Neural crest cell (in vitro differentiated cells): Measurements from ENCODE around the gene REX1BD. TPM values are rescaled to one million over a fixed set of nuclear protein-coding genes. Genes with fewer than 3 reads are reported as not detected.

ENCODE experiments used
- DNase-seq: peaks from one replicate; pipeline ENCODE4 v3.0.0; 2021; ENCODE audit warnings: low read depth, mixed read lengths, low spot score
- H3K27ac Mint-ChIP-seq: one replicate; pipeline ENCODE4 v1.8.0; 2021; ENCODE audit warnings: mild to moderate bottlenecking, mixed read lengths; ENCODE audit not compliant: unreplicated experiment
- H3K27me3 Mint-ChIP-seq: 2 replicates; pipeline ENCODE4 v1.8.0; 2021; ENCODE audit warnings: low read depth, mild to moderate bottlenecking, mixed read lengths
- H3K36me3 Mint-ChIP-seq: 2 replicates; pipeline ENCODE4 v1.8.0; 2021; ENCODE audit warnings: low read depth, mild to moderate bottlenecking, mixed read lengths
- H3K4me1 Mint-ChIP-seq: 2 replicates; pipeline ENCODE4 v1.8.0; 2021; ENCODE audit warnings: mixed read lengths
- H3K4me3 Mint-ChIP-seq: one replicate; pipeline ENCODE4 v1.8.0; 2021; ENCODE audit warnings: mild to moderate bottlenecking, mixed read lengths
- H3K9me3 Mint-ChIP-seq: 2 replicates; pipeline ENCODE4 v1.8.0; 2021; ENCODE audit warnings: mixed read lengths
- total RNA-seq: library from RNA; stranded (reverse); gene quantifications from 2 replicates; pipeline ENCODE4 v1.2.1, GENCODE V29; 2021
- TF ChIP-seq, protein P1 (sequence below): fragments of 200-600 bp; sonication (generic); conservative IDR thresholded peaks from 2 replicates; pipeline ENCODE4 v1.5.0; 2021; ENCODE audit warnings: antibody characterized with exemption, mild to moderate bottlenecking

The REX1BD gene
- total RNA-seq, 1 donor from 2014 or later = 71.9 TPM

DNA sequence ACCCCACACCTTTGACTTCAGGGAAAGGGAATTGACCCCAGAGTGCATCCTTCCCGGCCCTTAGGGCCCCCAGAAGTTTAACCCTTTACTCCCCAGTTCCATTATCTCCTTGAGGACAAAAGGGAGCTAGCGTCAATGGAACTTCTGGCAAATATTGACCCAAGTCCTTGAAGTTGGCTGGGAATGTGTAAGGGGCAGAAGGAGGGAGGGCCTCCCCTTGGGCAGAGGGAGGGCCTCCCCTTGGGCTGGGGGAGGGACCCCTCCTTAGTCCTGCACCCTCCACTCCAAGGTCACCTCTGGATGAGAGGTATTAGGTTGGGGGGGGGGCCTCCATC lies 21.1 kb downstream of the REX1BD start:
- H3K27ac Mint-ChIP-seq = no peak overlapping the region

DNA sequence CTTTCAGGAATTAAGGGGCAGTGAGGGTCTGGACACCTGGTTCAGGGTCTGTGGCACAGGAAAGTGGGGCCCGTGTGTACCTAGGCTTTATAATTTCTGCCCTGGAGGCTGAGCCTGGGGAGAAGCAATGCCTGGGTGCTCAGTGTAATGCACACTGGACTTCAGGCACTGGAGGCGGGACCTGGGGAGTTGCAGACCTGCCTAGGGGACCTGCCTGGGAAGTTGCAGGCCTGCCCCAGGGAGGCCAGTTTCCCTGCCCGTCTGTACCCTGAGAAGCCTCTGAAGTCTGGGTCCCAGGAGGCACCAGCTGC lies 21.6 kb downstream of the REX1BD start:
- no peak overlapping the region for H3K4me3 Mint-ChIP-seq
- DNase-seq = no peak
- TF ChIP-seq, protein P1, sequence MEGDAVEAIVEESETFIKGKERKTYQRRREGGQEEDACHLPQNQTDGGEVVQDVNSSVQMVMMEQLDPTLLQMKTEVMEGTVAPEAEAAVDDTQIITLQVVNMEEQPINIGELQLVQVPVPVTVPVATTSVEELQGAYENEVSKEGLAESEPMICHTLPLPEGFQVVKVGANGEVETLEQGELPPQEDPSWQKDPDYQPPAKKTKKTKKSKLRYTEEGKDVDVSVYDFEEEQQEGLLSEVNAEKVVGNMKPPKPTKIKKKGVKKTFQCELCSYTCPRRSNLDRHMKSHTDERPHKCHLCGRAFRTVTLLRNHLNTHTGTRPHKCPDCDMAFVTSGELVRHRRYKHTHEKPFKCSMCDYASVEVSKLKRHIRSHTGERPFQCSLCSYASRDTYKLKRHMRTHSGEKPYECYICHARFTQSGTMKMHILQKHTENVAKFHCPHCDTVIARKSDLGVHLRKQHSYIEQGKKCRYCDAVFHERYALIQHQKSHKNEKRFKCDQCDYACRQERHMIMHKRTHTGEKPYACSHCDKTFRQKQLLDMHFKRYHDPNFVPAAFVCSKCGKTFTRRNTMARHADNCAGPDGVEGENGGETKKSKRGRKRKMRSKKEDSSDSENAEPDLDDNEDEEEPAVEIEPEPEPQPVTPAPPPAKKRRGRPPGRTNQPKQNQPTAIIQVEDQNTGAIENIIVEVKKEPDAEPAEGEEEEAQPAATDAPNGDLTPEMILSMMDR = no peak
- H3K27me3 Mint-ChIP-seq = peaks cover 83% of the 10 kb centered on the region
- peaks cover 27% of the 10 kb centered on the region for H3K4me1 Mint-ChIP-seq
- no peak overlapping the region for H3K27ac Mint-ChIP-seq
- H3K36me3 Mint-ChIP-seq = no peaks in the 10 kb centered on the region
- H3K9me3 Mint-ChIP-seq = no peaks in the 10 kb centered on the region

More for the DNA sequence above, 21.1 kb downstream of the REX1BD start:
- no peaks in the 10 kb centered on the region for H3K36me3 Mint-ChIP-seq
- DNase-seq = no peak
- TF ChIP-seq, protein P1 = no peak
- H3K4me1 Mint-ChIP-seq = peaks cover 27% of the 10 kb centered on the region
- H3K9me3 Mint-ChIP-seq = no peaks in the 10 kb centered on the region
- peaks cover 83% of the 10 kb centered on the region for H3K27me3 Mint-ChIP-seq
- H3K4me3 Mint-ChIP-seq = peak overlapping the region; percentile 27

DNA sequence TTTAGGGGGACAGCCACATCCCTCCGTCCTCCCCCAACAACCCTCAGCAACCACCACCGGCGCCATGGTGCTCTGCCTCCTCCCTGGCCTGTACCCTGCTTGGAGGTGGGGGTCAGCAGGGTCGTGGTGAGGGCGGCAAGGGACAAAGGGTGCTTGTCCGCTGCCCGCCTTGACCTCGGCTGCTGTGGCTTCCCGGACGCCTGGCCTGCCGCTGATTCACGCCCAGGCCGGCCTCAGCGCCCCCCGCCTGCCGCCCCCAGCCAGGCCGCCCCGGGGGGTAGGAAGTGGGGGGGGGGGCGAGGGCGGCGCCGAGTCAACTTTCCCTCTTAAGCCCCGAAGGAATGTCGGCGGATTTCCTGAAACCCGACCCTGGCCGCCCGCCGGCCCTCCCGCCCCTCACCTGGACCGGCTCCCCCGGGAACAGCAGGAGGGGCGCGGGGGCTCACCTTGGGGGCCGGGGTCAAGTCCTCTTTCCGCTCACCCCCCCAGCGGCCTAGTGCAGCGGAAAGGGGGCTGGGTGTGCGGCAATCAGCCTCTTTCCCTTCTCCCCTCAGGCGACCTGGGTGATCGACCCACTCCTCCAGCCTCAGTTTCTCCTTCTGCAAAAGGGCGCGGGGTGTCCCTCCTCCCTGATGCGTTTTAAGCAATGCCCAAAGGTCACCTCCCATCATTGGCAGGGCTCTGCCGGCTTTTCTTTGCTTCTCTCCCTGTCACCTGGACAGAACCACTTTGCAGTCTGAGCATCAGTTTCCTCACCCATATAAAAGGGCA lies 22.1 kb downstream of the REX1BD start:
- TF ChIP-seq, protein P1 = no peak
- no peaks in the 10 kb centered on the region for H3K36me3 Mint-ChIP-seq
- H3K27me3 Mint-ChIP-seq = peaks cover 83% of the 10 kb centered on the region
- DNase-seq = no peak
- H3K27ac Mint-ChIP-seq = no peak overlapping the region
- H3K4me3 Mint-ChIP-seq = peak overlapping the region; percentile 72
- peaks cover 23% of the 10 kb centered on the region for H3K4me1 Mint-ChIP-seq
- no peaks in the 10 kb centered on the region for H3K9me3 Mint-ChIP-seq

DNA sequence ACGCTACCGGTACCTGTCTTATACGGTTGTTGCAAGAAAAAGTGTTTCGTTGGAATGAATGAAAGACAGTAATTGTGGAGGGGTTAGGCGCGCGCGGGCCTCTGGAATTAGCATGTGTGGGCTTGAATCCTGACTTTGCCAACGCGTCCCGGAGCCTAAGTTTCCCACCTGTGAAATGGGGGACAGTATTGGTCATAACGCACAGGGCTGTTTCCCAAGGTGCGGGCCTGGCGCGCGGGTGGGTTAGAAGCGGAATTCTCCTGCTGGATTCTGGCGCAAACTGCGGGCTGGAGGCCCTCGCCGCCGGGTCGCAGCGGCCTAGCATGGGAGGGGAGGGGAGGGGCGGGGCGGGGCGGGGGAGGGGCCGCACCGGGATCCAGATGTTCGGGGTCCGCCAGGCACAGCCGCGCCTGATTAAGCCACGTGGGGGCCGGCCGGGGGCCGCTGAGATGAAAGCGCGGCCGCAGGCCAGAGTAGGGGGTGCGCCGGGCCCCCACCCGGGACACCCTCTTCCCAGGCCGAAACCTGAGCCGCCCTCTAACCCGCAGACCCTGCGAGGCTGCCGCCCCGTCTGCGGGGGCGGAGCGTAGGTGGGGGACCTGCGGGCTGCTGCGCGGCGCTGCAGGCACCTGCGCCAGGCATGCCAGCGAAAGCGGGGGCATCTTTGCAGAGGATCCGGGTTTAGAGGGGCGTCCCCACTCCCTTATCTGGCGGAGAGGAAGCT lies 22.9 kb downstream of the REX1BD start:
- Mint-ChIP-seq H3K4me1 (peaks cover 23% of the 10 kb centered on the region), H3K4me3 (peak overlapping the region; percentile 72), H3K36me3 (no peaks in the 10 kb centered on the region), H3K27ac (no peak overlapping the region), H3K27me3 (peaks cover 88% of the 10 kb centered on the region), H3K9me3 (no peaks in the 10 kb centered on the region)
- TF ChIP-seq, protein P1 = no peak
- no peak for DNase-seq

DNA sequence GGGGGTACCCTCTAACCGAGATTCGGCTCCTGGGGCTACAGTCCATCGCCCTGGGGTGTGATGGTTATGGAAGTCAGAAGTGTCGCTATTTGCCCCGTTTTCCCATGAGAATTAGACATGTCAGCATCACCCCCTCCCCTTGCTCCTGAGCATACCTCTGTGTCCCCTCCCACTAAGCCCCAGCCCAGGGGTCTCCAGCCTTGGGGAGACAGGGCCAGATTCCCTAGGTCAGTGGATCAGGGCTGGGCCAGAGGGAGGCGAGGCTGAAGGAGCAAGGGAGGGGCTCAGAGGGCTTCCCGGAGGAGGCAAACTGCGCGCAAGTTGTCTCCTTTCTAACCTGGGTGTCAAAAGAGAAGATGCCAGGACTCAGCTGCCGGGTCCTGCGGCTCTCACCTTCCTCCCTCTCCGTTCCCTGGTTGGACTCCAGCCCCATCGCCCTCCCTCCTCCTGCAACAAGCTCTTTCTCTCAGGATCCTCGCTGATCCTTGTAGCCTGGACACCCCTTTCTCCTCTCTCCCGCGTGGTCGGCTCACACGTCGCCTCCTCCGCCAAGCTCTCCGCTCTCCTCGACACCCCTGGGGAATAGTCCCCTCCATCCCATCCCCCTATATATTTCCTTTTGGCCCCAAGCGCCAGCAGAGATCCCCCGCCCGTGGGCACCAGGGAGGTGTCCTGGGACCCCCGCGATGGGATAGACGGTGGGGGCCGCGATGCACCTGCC lies 23.6 kb downstream of the REX1BD start:
- Mint-ChIP-seq H3K9me3 (no peaks in the 10 kb centered on the region), H3K36me3 (no peaks in the 10 kb centered on the region), H3K27ac (no peak overlapping the region), H3K4me3 (peak overlapping the region; percentile 85), H3K27me3 (peaks cover 84% of the 10 kb centered on the region), H3K4me1 (peaks cover 23% of the 10 kb centered on the region)
- TF ChIP-seq, protein P1 = no peak
- DNase-seq = no peak
